ENCODE results near the gene SPIRE1. TPM values are rescaled to one million over a fixed set of nuclear protein-coding genes. Genes with fewer than 3 reads are reported as not detected.

Gene SPIRE1
- polyA plus RNA-seq, 1 experiment: 11.6 TPM

DNA sequence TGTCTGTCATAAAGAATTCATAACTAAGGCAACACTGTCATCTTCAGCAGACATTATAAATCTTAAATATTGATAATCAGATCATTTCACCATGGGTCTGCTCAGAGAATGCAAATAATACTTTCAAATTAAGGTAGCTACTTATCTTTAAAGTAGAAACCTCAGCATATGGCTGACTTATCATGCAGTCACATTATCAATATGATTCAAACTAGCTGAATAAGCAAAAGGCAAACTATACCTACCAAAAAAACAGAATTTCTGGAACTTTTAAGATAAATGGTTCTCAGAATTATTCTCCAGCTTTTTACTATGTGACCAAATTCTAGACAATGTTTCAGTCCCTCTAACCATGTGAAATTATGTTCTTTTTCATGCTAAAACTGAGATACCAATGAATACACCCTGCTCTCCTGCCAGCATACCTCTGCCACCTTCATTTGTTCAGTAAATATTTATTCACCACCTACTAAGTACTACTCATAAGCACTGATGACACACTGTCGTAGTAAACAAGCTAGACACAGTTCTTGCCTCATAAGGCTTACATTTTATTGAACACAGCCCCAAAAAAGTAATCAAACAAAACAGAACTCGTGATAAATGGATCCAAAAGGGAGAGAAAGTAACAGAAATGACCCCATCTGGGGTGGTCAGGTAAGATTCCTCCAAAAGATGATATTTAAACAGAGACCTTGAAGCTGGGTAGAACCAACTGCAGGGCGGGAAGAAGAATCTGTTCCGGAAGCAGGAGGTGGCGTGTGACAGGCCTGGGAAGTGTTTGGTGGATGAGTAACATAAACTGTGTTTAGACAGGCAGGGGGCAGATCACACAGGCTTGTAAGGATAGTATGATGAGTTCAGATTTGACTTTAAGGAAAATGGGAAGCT, 17.7 kb downstream of the SPIRE1 start:
- no peak for DNase-seq (ENCODE audit: low read depth)
- TF ChIP-seq, protein P1, sequence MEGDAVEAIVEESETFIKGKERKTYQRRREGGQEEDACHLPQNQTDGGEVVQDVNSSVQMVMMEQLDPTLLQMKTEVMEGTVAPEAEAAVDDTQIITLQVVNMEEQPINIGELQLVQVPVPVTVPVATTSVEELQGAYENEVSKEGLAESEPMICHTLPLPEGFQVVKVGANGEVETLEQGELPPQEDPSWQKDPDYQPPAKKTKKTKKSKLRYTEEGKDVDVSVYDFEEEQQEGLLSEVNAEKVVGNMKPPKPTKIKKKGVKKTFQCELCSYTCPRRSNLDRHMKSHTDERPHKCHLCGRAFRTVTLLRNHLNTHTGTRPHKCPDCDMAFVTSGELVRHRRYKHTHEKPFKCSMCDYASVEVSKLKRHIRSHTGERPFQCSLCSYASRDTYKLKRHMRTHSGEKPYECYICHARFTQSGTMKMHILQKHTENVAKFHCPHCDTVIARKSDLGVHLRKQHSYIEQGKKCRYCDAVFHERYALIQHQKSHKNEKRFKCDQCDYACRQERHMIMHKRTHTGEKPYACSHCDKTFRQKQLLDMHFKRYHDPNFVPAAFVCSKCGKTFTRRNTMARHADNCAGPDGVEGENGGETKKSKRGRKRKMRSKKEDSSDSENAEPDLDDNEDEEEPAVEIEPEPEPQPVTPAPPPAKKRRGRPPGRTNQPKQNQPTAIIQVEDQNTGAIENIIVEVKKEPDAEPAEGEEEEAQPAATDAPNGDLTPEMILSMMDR (IDR thresholded peaks at IDR 0.05; ENCODE audit: insufficient read depth, low read depth, low read length): no peak
- ChIA-PET CTCF (interaction anchor here (1.1 to 1.6 kb wide), 3 partner anchors 9 to 105 kb away, joined by 3 to 4 read pairs (median 4); no protein-coding TSS in a partner anchor), POLR2A (interaction anchor here (0.6 kb wide), 1 partner anchor 281 kb away, joined by 3 read pairs; no protein-coding TSS in a partner anchor)
- Histone ChIP-seq H3K4me3 (ENCODE audit: low read depth, low read length) (no peak overlapping the region), H3K36me3 (ENCODE audit: control insufficient read depth, insufficient read depth, low read length) (no peaks in the 10 kb centered on the region), H3K27me3 (ENCODE audit: control insufficient read depth, insufficient read depth, low read length) (no peaks in the 10 kb centered on the region)

DNA sequence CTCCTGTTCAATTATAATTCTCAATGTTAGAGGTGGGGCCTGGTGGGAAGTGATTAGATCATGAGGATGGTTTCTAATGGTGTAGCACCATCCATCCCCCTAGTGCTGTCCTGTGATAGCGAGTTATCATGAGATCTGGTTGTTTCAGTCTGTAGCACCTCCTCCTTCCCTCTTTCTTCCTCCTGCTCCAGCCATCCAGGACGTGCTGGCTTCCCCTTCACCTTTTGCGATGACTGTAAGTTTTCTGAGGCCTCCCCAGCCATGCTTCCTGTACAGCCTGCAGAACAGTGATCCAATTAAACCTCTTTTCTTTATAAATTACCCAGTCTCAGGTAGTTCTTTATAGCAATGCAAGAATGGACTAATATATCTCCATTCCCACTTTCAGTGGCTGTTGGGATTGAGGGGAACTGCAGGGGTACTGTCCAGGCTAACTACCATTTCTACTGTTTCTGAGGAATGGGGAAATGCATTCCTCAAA, 19.2 kb downstream of the SPIRE1 start:
- TF ChIP-seq, protein P1 (IDR thresholded peaks at IDR 0.05; ENCODE audit: insufficient read depth, low read depth, low read length): no peak
- Histone ChIP-seq H3K4me3 (ENCODE audit: low read depth, low read length) (no peak overlapping the region), H3K36me3 (ENCODE audit: control insufficient read depth, insufficient read depth, low read length) (no peaks in the 10 kb centered on the region), H3K27me3 (ENCODE audit: control insufficient read depth, insufficient read depth, low read length) (no peaks in the 10 kb centered on the region)
- ChIA-PET POLR2A (no interaction called here), CTCF (no interaction called here)
- no peak for DNase-seq (ENCODE audit: low read depth)

GRCh38 chr18:12637901-12638643, 19.8 kb downstream of the SPIRE1 start:
- no peak for DNase-seq (ENCODE audit: low read depth)
- ChIA-PET POLR2A (no interaction called here), CTCF (no interaction called here)
- Histone ChIP-seq H3K36me3 (ENCODE audit: control insufficient read depth, insufficient read depth, low read length) (no peaks in the 10 kb centered on the region), H3K4me3 (ENCODE audit: low read depth, low read length) (no peak overlapping the region), H3K27me3 (ENCODE audit: control insufficient read depth, insufficient read depth, low read length) (no peaks in the 10 kb centered on the region)
- TF ChIP-seq, protein P1 (IDR thresholded peaks at IDR 0.05; ENCODE audit: insufficient read depth, low read depth, low read length): no peak

- H3K4me3 ChIP-seq (ENCODE audit: low read depth, low read length): no peak overlapping the region
- TF ChIP-seq, protein P1 (IDR thresholded peaks at IDR 0.05; ENCODE audit: insufficient read depth, low read depth, low read length): no peak
- no peaks in the 10 kb centered on the region for H3K27me3 ChIP-seq (ENCODE audit: control insufficient read depth, insufficient read depth, low read length)
- no peaks in the 10 kb centered on the region for H3K36me3 ChIP-seq (ENCODE audit: control insufficient read depth, insufficient read depth, low read length)
- ChIA-PET CTCF (no interaction called here), POLR2A (no interaction called here)
- no peak for DNase-seq (ENCODE audit: low read depth)
Observed at GRCh38 chr18:12637393-12637792, 20.5 kb downstream of the SPIRE1 start.

DNA sequence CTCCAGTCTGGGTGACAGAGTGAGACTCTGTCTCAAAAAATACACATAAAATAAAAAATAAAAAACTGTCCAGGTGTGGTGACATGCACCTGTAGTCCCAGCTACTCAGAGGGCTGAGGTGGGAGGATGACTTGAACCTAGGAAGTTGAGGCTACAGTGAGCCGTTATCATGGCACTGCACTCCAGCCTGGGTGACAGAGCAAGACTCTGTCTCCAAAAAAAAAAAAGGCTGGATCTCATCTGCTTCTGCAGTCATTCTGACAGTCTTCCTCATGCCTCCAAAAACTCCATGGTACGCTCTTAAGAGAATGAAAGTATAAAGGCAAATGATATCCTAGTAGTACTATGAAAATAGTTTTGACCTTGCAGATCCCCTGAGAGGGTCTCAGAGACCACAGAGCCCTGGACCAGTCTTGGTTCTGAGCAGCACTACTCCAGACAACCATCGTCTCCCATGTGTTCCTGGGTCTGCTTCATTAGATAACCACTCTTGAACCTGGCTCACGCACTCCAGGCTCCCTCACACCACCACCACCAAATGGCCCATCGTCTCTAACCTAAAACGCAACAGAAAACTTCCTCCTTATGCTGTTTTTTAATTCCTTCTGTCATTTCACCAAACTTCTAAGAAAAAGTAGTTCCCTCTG, 26.0 kb downstream of the SPIRE1 start:
- no peaks in the 10 kb centered on the region for H3K36me3 ChIP-seq (ENCODE audit: control insufficient read depth, insufficient read depth, low read length)
- TF ChIP-seq, protein P1 (IDR thresholded peaks at IDR 0.05; ENCODE audit: insufficient read depth, low read depth, low read length): no peak
- no peak overlapping the region for H3K4me3 ChIP-seq (ENCODE audit: low read depth, low read length)
- ChIA-PET POLR2A (no interaction called here), CTCF (no interaction called here)
- no peak for DNase-seq (ENCODE audit: low read depth)
- H3K27me3 ChIP-seq (ENCODE audit: control insufficient read depth, insufficient read depth, low read length): no peaks in the 10 kb centered on the region

Data from BJ (cell line).